HG02870 (cell line): Measurements from ENCODE around the gene ARFIP2.

Experiments used
- ATAC-seq: cut with Tn5 transposase; IDR thresholded peaks from one replicate; pipeline ENCODE4 v1.9.1; 2021; ENCODE audit warnings: mild to moderate bottlenecking, moderate library complexity; ENCODE audit not compliant: unreplicated experiment

Gene ARFIP2

GRCh38 chr11:6483015-6483414 lies 1.9 kb upstream of the ARFIP2 start:
- ATAC-seq: no peak

- no peak for ATAC-seq
These were observed 1.3 kb upstream of the ARFIP2 start for GRCh38 chr11:6482441-6482840.

GRCh38 chr11:6481924-6482275 lies 769 bp upstream of the ARFIP2 start:
- ATAC-seq: no peak

- ATAC-seq: no peak
These were observed 724 bp downstream of the ARFIP2 start for GRCh38 chr11:6480299-6480914.

- no peak for ATAC-seq
These were observed 4.6 kb downstream of the ARFIP2 start for GRCh38 chr11:6476571-6476970.

- no peak for ATAC-seq
These were observed 5.2 kb downstream of the ARFIP2 start for GRCh38 chr11:6475936-6476335.

GRCh38 chr11:6474806-6475500 lies 6.2 kb downstream of the ARFIP2 start:
- no peak for ATAC-seq

GRCh38 chr11:6474413-6474792 lies 6.7 kb downstream of the ARFIP2 start:
- no peak for ATAC-seq

- peak; percentile 58 for ATAC-seq
These were observed 7.4 kb downstream of the ARFIP2 start, which contains the start of gene TRIM3 for GRCh38 chr11:6473451-6474412. Gene TRIM3, minus strand, starts transcription at chr11:6473941. Its CDS starts 8,246 bp downstream, at chr11:6465695.

GRCh38 chr11:6472934-6473333 lies 8.2 kb downstream of the ARFIP2 start:
- no peak for ATAC-seq

GRCh38 chr11:6469599-6469998 lies 11.5 kb downstream of the ARFIP2 start:
- ATAC-seq: no peak

GRCh38 chr11:6468712-6469495 lies 12.2 kb downstream of the ARFIP2 start:
- no peak for ATAC-seq

GRCh38 chr11:6459099-6459450 lies 22.1 kb downstream of the ARFIP2 start:
- ATAC-seq: no peak

- ATAC-seq: no peak
These were observed 22.6 kb downstream of the ARFIP2 start for GRCh38 chr11:6458352-6459098.

GRCh38 chr11:6457581-6458320 lies 23.4 kb downstream of the ARFIP2 start:
- no peak for ATAC-seq

GRCh38 chr11:6456361-6457073 lies 24.6 kb downstream of the ARFIP2 start:
- ATAC-seq: no peak

- no peak for ATAC-seq
These were observed 26.1 kb downstream of the ARFIP2 start for GRCh38 chr11:6455070-6455469.

- ATAC-seq: no peak
These were observed 28.0 kb downstream of the ARFIP2 start for GRCh38 chr11:6453152-6453551.

- ATAC-seq: no peak
These were observed 28.9 kb downstream of the ARFIP2 start for GRCh38 chr11:6452219-6452618.
